ENCODE results near the gene OR2T10.

DNA sequence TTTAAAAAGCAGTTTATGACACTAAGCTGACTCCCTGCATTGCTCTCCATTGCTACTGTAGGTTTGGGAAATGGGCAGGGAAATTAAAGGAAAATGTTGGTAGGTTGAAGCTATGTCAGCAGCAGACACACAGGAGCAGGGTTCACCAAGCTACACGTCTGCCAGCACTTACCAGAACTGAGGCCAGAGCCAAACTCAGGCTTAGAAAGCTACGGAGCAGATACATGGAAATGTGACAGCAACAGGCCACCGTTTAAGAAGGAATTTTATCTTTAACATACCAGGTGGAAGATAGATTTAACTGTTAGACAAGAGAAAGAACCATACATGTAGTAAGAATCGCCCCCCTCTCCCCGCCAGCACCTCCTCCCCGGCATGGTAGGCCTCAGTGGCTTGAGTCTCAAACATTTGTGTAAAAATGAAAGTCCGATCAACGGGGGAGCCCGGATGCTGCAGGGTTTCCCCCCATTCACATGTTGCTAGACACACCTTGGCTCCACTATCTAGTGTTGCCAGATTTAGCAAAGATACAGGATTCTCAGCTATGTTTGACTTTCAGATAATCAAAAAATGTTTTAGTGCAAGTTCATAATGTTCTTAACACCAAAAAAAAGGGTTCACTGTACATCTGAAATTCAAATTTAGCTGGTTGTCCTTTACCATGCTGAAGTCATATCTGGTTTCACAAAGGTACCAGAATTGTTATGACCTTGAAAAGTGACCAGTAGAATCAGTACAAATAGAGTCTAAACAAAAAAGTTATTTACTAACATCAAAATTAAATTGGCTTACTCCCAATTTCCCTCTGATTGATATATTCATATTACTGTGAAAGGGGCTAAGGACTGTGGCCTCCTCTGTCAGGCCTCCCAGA is 30.7 kb upstream of the OR2T10 start:
- TF ChIP-seq, protein P1, sequence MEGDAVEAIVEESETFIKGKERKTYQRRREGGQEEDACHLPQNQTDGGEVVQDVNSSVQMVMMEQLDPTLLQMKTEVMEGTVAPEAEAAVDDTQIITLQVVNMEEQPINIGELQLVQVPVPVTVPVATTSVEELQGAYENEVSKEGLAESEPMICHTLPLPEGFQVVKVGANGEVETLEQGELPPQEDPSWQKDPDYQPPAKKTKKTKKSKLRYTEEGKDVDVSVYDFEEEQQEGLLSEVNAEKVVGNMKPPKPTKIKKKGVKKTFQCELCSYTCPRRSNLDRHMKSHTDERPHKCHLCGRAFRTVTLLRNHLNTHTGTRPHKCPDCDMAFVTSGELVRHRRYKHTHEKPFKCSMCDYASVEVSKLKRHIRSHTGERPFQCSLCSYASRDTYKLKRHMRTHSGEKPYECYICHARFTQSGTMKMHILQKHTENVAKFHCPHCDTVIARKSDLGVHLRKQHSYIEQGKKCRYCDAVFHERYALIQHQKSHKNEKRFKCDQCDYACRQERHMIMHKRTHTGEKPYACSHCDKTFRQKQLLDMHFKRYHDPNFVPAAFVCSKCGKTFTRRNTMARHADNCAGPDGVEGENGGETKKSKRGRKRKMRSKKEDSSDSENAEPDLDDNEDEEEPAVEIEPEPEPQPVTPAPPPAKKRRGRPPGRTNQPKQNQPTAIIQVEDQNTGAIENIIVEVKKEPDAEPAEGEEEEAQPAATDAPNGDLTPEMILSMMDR (conservative IDR thresholded peaks at IDR 0.05 in 1 of 2, IDR thresholded peaks at IDR 0.05 in 1 of 2; ENCODE audit: extremely low read depth in 1 of 2, insufficient read depth in 1 of 2, low read depth in 1 of 2, low read length in 2 of 2) = no peak
- no peak for TF ChIP-seq EZH2 (IDR thresholded peaks at IDR 0.05; ENCODE audit: borderline replicate concordance, low read length)

Measured in mammary epithelial cell (primary cell).